ENCODE measurements around the gene SUCO. TPM values are rescaled to one million over a fixed set of nuclear protein-coding genes. Genes with fewer than 3 reads are reported as not detected.

SUCO gene
- total RNA-seq, 4 donors from 2014 or later = 21.1 to 31.6 (median 22.3) TPM

GRCh38 chr1:172638885-172639831 is 106.2 kb downstream of the SUCO start:
- Histone ChIP-seq H3K4me3 (no peak overlapping the region), H3K4me1 (no peaks in the 10 kb centered on the region), H3K36me3 (no peaks in the 10 kb centered on the region), H3K9me3 (no peaks in the 10 kb centered on the region), H3K27me3 (no peaks in the 10 kb centered on the region), H3K27ac (replicated peaks in 1 of 4) (no peak overlapping the region)
- WGBS = 82% methylated on average over 4 of the region's 9 CpGs
- no peak for TF ChIP-seq EP300 (IDR thresholded peaks at IDR 0.05)
- TF ChIP-seq POLR2A (IDR thresholded peaks at IDR 0.05; ENCODE audit: low read depth) = no peak
- no peak for TF ChIP-seq CTCF (IDR thresholded peaks at IDR 0.05)
- no peak for TF ChIP-seq POLR2AphosphoS5 (IDR thresholded peaks at IDR 0.05)
- no peak for DNase-seq (ENCODE audit: extremely low spot score)
- intact Hi-C loops (cut with DNase I) = no loop called here

- no peak overlapping the region for H3K27ac ChIP-seq (replicated peaks in 1 of 4)
- 86% methylated on average over 8 of the region's 8 CpGs for WGBS
Measured at GRCh38 chr1:172640111-172640510, 107.2 kb downstream of the SUCO start.

GRCh38 chr1:172641492-172641891 is 108.5 kb downstream of the SUCO start:
- intact Hi-C loops (cut with DNase I) = no loop called here
- TF ChIP-seq POLR2AphosphoS5 (IDR thresholded peaks at IDR 0.05) = no peak
- no peak for TF ChIP-seq CTCF (IDR thresholded peaks at IDR 0.05)
- TF ChIP-seq EP300 (IDR thresholded peaks at IDR 0.05) = no peak
- no peak for TF ChIP-seq POLR2A (IDR thresholded peaks at IDR 0.05; ENCODE audit: low read depth)
- H3K27ac ChIP-seq (replicated peaks in 1 of 4) = no peak overlapping the region
- H3K4me3 ChIP-seq = no peak overlapping the region
- 93% methylated on average over 4 of the region's 5 CpGs for WGBS
- no peaks in the 10 kb centered on the region for H3K4me1 ChIP-seq
- no peaks in the 10 kb centered on the region for H3K27me3 ChIP-seq
- no peaks in the 10 kb centered on the region for H3K9me3 ChIP-seq
- H3K36me3 ChIP-seq = no peaks in the 10 kb centered on the region
- no peak for DNase-seq (ENCODE audit: extremely low spot score)

More at GRCh38 chr1:172640111-172640510, 107.2 kb downstream of the SUCO start:
- no peaks in the 10 kb centered on the region for H3K9me3 ChIP-seq
- H3K27me3 ChIP-seq = no peaks in the 10 kb centered on the region
- no peak overlapping the region for H3K4me3 ChIP-seq
- H3K36me3 ChIP-seq = no peaks in the 10 kb centered on the region
- DNase-seq (ENCODE audit: extremely low spot score) = no peak
- TF ChIP-seq EP300 (IDR thresholded peaks at IDR 0.05) = no peak
- no peak for TF ChIP-seq POLR2AphosphoS5 (IDR thresholded peaks at IDR 0.05)
- no peak for TF ChIP-seq CTCF (IDR thresholded peaks at IDR 0.05)
- no peak for TF ChIP-seq POLR2A (IDR thresholded peaks at IDR 0.05; ENCODE audit: low read depth)
- H3K4me1 ChIP-seq = no peaks in the 10 kb centered on the region
- intact Hi-C loops (cut with DNase I) = no loop called here

- intact Hi-C loops (cut with DNase I) = no loop called here
Measured at GRCh38 chr1:172642970-172643369, 110.0 kb downstream of the SUCO start.

More at GRCh38 chr1:172642970-172643369, 110.0 kb downstream of the SUCO start:
- WGBS = 61% methylated on average over 6 of the region's 6 CpGs
- no peaks in the 10 kb centered on the region for H3K36me3 ChIP-seq
- H3K27me3 ChIP-seq = no peaks in the 10 kb centered on the region
- no peaks in the 10 kb centered on the region for H3K9me3 ChIP-seq
- no peak overlapping the region for H3K4me3 ChIP-seq
- TF ChIP-seq EP300 (IDR thresholded peaks at IDR 0.05) (no peak), POLR2A (IDR thresholded peaks at IDR 0.05; ENCODE audit: low read depth) (no peak), POLR2AphosphoS5 (IDR thresholded peaks at IDR 0.05) (no peak), CTCF (IDR thresholded peaks at IDR 0.05) (no peak)
- no peaks in the 10 kb centered on the region for H3K4me1 ChIP-seq
- no peak overlapping the region for H3K27ac ChIP-seq (replicated peaks in 1 of 4)
- DNase-seq (ENCODE audit: extremely low spot score) = no peak

Data from esophagus muscularis mucosa (tissue), 4 donors.